ENCODE measurements around the gene XXYLT1. TPM values are rescaled to one million over a fixed set of nuclear protein-coding genes. Genes with fewer than 3 reads are reported as not detected.

Gene XXYLT1
- total RNA-seq, 1 donor from 2014 or later = 14.5 TPM

DNA sequence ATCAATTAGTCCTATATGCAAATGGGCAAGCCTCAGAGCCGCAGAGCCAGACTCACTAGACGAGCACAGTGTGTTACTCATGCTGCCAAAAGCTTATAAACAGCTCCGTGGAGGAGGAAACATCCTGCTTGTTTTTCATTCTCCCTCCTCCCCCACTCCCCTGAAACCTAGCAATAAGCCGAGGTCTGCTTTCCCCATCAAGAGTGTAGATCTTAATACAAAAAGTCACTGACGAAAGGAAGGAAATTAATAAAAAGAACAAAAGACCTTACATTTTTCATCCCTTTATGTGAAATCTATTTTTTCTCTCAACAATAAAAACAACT, 88.5 kb downstream of the XXYLT1 start:
- Histone ChIP-seq H3K27me3 (no peaks in the 10 kb centered on the region), H3K4me1 (peaks cover 61% of the 10 kb centered on the region), H3K27ac (peak overlapping the region; percentile 42), H3K9me3 (no peaks in the 10 kb centered on the region), H3K36me3 (no peaks in the 10 kb centered on the region), H3K4me3 (no peak overlapping the region)
- intact Hi-C loops (cut with DNase I) = no loop called here
- TF ChIP-seq POLR2AphosphoS5 (IDR thresholded peaks at IDR 0.05; ENCODE audit: insufficient read depth in 1 of 2, low read depth in 1 of 2) (peak in 1 of 2 donors; percentile 59), POLR2A (IDR thresholded peaks at IDR 0.05) (no peak)
- no peak for DNase-seq (ENCODE audit: extremely low spot score in 2 of 2)

DNA sequence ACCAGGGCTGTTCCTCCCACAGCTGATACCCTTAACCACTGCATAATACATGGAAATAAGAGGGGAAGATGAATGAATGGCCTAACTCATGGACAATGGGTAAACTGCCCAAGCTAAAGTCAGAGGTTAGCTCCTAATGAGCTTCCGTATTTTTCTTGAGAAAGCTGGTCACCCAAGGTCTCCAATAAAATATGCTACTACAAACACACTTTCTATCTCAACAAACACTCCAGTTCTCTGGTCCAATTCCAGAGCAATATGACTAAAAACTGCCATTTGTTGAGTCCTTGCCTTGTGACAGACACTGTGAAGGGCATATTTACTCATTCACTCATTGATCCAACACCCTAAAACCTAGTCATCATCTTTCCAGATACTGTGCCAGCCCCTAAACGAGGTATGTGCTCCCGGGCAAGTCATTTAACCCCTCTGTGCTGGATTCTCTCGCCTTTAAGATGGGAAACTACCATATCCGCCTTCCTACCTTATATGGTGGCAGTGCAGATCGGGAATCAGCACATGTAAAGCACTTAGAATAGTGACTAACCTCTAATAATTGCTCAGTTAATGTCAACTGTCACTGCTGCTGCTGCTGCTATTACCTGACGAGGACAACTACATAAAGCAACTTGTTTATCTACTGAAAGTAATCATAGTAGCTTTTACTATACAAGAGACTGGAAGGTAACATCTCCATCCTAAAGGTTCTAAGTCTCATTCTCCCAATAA, 89.1 kb downstream of the XXYLT1 start:
- H3K36me3 ChIP-seq = no peaks in the 10 kb centered on the region
- H3K4me1 ChIP-seq = peaks cover 56% of the 10 kb centered on the region
- H3K27me3 ChIP-seq = no peaks in the 10 kb centered on the region
- TF ChIP-seq, protein P1, sequence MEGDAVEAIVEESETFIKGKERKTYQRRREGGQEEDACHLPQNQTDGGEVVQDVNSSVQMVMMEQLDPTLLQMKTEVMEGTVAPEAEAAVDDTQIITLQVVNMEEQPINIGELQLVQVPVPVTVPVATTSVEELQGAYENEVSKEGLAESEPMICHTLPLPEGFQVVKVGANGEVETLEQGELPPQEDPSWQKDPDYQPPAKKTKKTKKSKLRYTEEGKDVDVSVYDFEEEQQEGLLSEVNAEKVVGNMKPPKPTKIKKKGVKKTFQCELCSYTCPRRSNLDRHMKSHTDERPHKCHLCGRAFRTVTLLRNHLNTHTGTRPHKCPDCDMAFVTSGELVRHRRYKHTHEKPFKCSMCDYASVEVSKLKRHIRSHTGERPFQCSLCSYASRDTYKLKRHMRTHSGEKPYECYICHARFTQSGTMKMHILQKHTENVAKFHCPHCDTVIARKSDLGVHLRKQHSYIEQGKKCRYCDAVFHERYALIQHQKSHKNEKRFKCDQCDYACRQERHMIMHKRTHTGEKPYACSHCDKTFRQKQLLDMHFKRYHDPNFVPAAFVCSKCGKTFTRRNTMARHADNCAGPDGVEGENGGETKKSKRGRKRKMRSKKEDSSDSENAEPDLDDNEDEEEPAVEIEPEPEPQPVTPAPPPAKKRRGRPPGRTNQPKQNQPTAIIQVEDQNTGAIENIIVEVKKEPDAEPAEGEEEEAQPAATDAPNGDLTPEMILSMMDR (IDR thresholded peaks at IDR 0.05) = no peak
- TF ChIP-seq POLR2AphosphoS5 (IDR thresholded peaks at IDR 0.05; ENCODE audit: insufficient read depth in 1 of 2, low read depth in 1 of 2) (no peak), POLR2A (IDR thresholded peaks at IDR 0.05) (no peak)
- DNase-seq (ENCODE audit: extremely low spot score in 2 of 2) = no peak
- no peaks in the 10 kb centered on the region for H3K9me3 ChIP-seq
- intact Hi-C loops (cut with DNase I) = no loop called here
- peak overlapping the region; percentile 42 for H3K27ac ChIP-seq
- no peak overlapping the region for H3K4me3 ChIP-seq

DNA sequence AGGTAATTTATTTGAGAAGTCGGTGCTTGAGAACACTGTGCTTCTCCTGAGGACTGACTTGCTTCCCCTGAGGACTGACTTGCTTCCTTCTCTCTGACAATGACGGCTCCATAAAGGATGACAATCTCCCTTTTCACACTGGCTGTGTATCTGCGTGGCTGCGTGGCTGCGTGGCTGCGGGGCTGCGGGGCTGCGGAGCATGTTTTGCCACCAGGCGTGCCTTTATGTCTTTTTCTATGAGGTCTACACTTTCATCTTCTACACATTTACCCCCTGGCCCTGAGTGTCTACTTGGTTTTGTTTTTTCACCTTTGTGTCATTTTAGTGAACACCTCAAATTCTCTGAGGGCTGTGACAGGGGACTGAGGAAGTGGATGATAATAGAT, 89.9 kb downstream of the XXYLT1 start:
- H3K4me1 ChIP-seq = peaks cover 53% of the 10 kb centered on the region
- H3K36me3 ChIP-seq = no peaks in the 10 kb centered on the region
- intact Hi-C loops (cut with DNase I) = no loop called here
- TF ChIP-seq POLR2AphosphoS5 (IDR thresholded peaks at IDR 0.05; ENCODE audit: insufficient read depth in 1 of 2, low read depth in 1 of 2) (no peak), POLR2A (IDR thresholded peaks at IDR 0.05) (no peak)
- TF ChIP-seq, protein P1 (IDR thresholded peaks at IDR 0.05) = no peak
- H3K9me3 ChIP-seq = no peaks in the 10 kb centered on the region
- no peaks in the 10 kb centered on the region for H3K27me3 ChIP-seq
- DNase-seq (ENCODE audit: extremely low spot score in 2 of 2) = no peak
- H3K27ac ChIP-seq = no peak overlapping the region
- no peak overlapping the region for H3K4me3 ChIP-seq

DNA sequence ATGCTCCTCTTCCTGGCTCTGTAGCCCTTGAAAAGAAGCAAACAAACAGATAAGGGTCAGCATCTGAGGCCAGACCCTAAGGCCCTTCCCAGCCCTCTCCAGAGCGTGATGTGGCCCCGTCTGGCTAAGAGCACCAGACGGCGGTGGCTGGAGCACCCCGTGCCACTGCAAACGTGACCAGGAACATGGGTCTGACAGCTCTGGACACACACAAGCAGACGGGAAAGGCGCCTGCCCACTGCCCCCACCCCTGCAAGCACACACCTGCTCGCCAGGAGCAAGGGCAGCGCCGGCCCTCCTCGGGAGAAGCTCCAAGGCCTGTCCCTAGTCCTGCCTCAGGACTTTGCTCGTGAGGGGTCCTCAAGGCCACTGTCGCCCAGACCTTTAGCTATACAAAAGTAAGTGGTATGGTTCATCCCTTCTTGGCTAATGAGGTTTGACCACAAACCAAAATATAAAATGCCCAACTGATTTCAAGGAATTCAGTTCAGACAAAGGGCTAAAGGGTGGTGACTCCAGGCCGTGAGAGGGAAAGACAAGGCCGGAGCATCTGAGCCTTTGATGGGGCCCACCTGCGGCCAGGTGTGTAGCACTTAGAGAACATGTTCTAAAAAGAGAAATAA, 90.4 kb downstream of the XXYLT1 start:
- peaks cover 48% of the 10 kb centered on the region for H3K4me1 ChIP-seq
- no peak for DNase-seq (ENCODE audit: extremely low spot score in 2 of 2)
- intact Hi-C loops (cut with DNase I) = no loop called here
- no peaks in the 10 kb centered on the region for H3K9me3 ChIP-seq
- no peak overlapping the region for H3K27ac ChIP-seq
- TF ChIP-seq POLR2A (IDR thresholded peaks at IDR 0.05) = no peak
- TF ChIP-seq POLR2AphosphoS5 (IDR thresholded peaks at IDR 0.05; ENCODE audit: insufficient read depth in 1 of 2, low read depth in 1 of 2) = no peak
- TF ChIP-seq, protein P1 (IDR thresholded peaks at IDR 0.05) = no peak
- H3K36me3 ChIP-seq = no peaks in the 10 kb centered on the region
- no peaks in the 10 kb centered on the region for H3K27me3 ChIP-seq
- H3K4me3 ChIP-seq = no peak overlapping the region

DNA sequence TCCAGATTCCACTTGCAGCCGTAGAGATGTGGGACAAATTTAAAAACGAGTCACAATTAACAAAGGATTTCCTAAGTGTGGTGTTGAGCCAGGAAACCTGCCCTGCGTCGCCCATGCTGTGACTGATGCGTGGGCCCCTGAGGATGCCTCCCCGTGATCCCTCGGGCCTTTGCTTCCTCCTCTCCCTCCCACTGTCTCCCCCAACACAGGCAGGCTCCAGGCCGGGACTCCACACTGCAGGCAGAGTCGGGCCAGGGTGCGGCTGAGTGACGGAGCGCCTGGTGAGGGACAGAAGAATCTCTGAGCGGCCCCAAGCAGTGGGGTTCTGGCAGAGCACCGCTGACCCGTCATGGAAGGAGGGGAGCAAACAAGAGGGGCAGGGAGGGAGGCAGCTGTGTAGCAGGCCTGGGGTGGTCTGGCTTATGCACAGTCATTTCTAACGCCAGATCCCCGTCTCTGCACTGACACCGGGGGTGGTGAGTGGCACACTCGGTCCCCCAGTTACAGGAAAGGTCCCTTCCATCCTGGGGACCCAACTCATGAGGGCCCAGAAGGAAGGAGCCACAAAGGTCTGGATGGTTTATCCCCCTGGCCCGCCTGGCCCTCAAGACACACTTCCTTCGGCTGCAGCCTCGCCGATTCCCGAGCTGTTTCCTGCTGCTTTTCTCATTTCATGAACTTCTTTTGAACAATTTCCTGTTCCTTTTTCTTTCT, 91.0 kb downstream of the XXYLT1 start:
- Histone ChIP-seq H3K4me3 (no peak overlapping the region), H3K27ac (peak overlapping the region; percentile 8), H3K9me3 (no peaks in the 10 kb centered on the region), H3K27me3 (no peaks in the 10 kb centered on the region), H3K4me1 (peaks cover 41% of the 10 kb centered on the region), H3K36me3 (no peaks in the 10 kb centered on the region)
- intact Hi-C loops (cut with DNase I) = no loop called here
- no peak for DNase-seq (ENCODE audit: extremely low spot score in 2 of 2)
- TF ChIP-seq POLR2A (IDR thresholded peaks at IDR 0.05) (no peak), POLR2AphosphoS5 (IDR thresholded peaks at IDR 0.05; ENCODE audit: insufficient read depth in 1 of 2, low read depth in 1 of 2) (no peak)
- TF ChIP-seq, protein P1 (IDR thresholded peaks at IDR 0.05) = no peak

Measured in vagina (tissue), 2 donors.